Thyroid gland (tissue), 4 donors: ENCODE data around the gene USP3.

Source experiments
- POLR2A ChIP-seq, 2 donors: fragments of 450-650 bp; IDR thresholded peaks; one replicate each; pipeline ENCODE4 v1.6.1; 2017; ENCODE audit warnings: antibody characterized with exemption in 2 of 2, mild to moderate bottlenecking in 2 of 2, moderate library complexity in 1 of 2
- TF ChIP-seq, protein P1 (sequence below), 6 experiments: fragments of 200-600 bp in 3 of 6; fragments of 450-650 bp in 3 of 6; sonication (generic) in 3 of 6; IDR thresholded peaks; one replicate each; pipeline ENCODE4 v1.5.1; 2016 to 2019; ENCODE audit warnings: antibody characterized with exemption in 6 of 6, mild to moderate bottlenecking in 2 of 6, inconsistent platforms in 1 of 6, moderate library complexity in 1 of 6

DNA sequence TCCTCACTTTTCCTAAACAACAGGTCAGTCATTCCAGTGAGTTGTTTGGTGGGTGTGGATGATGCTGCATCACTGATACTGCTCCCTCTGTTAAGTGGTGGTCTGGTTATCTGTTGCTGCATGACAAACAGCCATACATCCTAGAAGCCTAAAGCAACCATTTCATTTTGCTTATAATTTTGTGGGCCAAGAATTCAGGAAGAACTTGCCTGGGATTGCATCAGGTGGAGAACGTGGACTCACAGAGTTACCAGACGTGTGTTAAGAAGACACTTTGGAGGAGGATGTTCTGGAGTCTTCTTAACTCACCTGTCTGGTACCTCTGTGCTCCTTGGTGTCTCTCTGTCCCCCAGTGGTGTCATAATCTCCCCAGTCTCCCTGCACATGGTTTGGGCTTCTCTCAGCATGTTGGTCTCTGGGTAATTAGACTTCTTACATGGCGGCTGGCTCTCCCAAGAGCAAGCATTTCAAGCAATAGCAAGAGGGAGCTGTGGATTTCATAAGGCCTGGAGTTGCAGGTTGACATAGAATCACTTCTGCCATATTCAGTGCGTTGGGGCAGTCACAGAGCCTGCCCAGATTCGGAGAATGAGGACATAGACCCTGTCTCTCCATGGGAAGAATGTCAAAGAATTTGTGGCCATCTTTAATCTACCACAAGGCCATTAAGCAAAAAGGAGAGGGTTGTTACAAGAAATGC lies 20.1 kb downstream of the USP3 start:
- no peak for TF ChIP-seq POLR2A (IDR thresholded peaks at IDR 0.05)
- TF ChIP-seq, protein P1, sequence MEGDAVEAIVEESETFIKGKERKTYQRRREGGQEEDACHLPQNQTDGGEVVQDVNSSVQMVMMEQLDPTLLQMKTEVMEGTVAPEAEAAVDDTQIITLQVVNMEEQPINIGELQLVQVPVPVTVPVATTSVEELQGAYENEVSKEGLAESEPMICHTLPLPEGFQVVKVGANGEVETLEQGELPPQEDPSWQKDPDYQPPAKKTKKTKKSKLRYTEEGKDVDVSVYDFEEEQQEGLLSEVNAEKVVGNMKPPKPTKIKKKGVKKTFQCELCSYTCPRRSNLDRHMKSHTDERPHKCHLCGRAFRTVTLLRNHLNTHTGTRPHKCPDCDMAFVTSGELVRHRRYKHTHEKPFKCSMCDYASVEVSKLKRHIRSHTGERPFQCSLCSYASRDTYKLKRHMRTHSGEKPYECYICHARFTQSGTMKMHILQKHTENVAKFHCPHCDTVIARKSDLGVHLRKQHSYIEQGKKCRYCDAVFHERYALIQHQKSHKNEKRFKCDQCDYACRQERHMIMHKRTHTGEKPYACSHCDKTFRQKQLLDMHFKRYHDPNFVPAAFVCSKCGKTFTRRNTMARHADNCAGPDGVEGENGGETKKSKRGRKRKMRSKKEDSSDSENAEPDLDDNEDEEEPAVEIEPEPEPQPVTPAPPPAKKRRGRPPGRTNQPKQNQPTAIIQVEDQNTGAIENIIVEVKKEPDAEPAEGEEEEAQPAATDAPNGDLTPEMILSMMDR (IDR thresholded peaks at IDR 0.05): no peak
